KOPT-K1 (cell line): ENCODE results near the gene AUH.

Experiments used
- H3K27ac ChIP-seq: fragments of 200-600 bp; sonication (generic); 2 replicates; pipeline ENCODE4 v1.5.1; 2016; ENCODE audit warnings: antibody characterized with exemption, mild to moderate bottlenecking, low read depth, low read length; ENCODE audit not compliant: poor library complexity, severe bottlenecking
- H3K36me3 ChIP-seq: fragments of 200-600 bp; sonication (generic); 2 replicates; pipeline ENCODE4 v1.5.1; 2017; ENCODE audit warnings: antibody characterized with exemption, mild to moderate bottlenecking, low read length, moderate library complexity; ENCODE audit not compliant: insufficient read depth
- H3K9me3 ChIP-seq: fragments of 200-600 bp; sonication (generic); 2 replicates; pipeline ENCODE4 v1.5.1; 2017; ENCODE audit warnings: antibody characterized with exemption, low read length, mild to moderate bottlenecking; ENCODE audit not compliant: insufficient read depth, poor library complexity, severe bottlenecking

Gene AUH

GRCh38 chr9:91334053-91334452 lies 27.7 kb downstream of the AUH start:
- Histone ChIP-seq H3K27ac (no peak overlapping the region), H3K9me3 (no peaks in the 10 kb centered on the region)

GRCh38 chr9:91333551-91333950 lies 28.2 kb downstream of the AUH start:
- H3K9me3 ChIP-seq = peaks cover under 1% of the 10 kb centered on the region
- no peak overlapping the region for H3K27ac ChIP-seq
- no peaks in the 10 kb centered on the region for H3K36me3 ChIP-seq

More at GRCh38 chr9:91334053-91334452, 27.7 kb downstream of the AUH start:
- H3K36me3 ChIP-seq = no peaks in the 10 kb centered on the region

GRCh38 chr9:91332546-91333231 lies 29.0 kb downstream of the AUH start:
- Histone ChIP-seq H3K36me3 (peaks cover 7% of the 10 kb centered on the region; the same call in 1 of the 2 replicates), H3K27ac (no peak overlapping the region)

GRCh38 chr9:91331849-91332248 lies 29.9 kb downstream of the AUH start:
- Histone ChIP-seq H3K27ac (no peak overlapping the region), H3K36me3 (peaks cover 15% of the 10 kb centered on the region; the same call in 1 of the 2 replicates), H3K9me3 (peaks cover 17% of the 10 kb centered on the region)

More at GRCh38 chr9:91332546-91333231, 29.0 kb downstream of the AUH start:
- H3K9me3 ChIP-seq = peaks cover 9% of the 10 kb centered on the region

- H3K27ac ChIP-seq = no peak overlapping the region
- peaks cover 19% of the 10 kb centered on the region for H3K9me3 ChIP-seq
- peaks cover 15% of the 10 kb centered on the region; the same call in 1 of the 2 replicates for H3K36me3 ChIP-seq
Measured at GRCh38 chr9:91328186-91328585, 33.5 kb downstream of the AUH start.

GRCh38 chr9:91321691-91322090 lies 40.0 kb downstream of the AUH start:
- no peaks in the 10 kb centered on the region for H3K36me3 ChIP-seq
- H3K27ac ChIP-seq = no peak overlapping the region
- H3K9me3 ChIP-seq = no peaks in the 10 kb centered on the region

GRCh38 chr9:91320299-91320698 lies 41.4 kb downstream of the AUH start:
- no peaks in the 10 kb centered on the region for H3K36me3 ChIP-seq
- no peaks in the 10 kb centered on the region for H3K9me3 ChIP-seq
- no peak overlapping the region for H3K27ac ChIP-seq

- Histone ChIP-seq H3K27ac (no peak overlapping the region), H3K9me3 (no peaks in the 10 kb centered on the region), H3K36me3 (no peaks in the 10 kb centered on the region)
Measured at GRCh38 chr9:91316093-91316492, 45.6 kb downstream of the AUH start.

- Histone ChIP-seq H3K27ac (no peak overlapping the region), H3K36me3 (no peaks in the 10 kb centered on the region), H3K9me3 (no peaks in the 10 kb centered on the region)
Measured at GRCh38 chr9:91315191-91315590, 46.5 kb downstream of the AUH start.

GRCh38 chr9:91312717-91313325 lies 48.9 kb downstream of the AUH start:
- Histone ChIP-seq H3K9me3 (no peaks in the 10 kb centered on the region), H3K36me3 (no peaks in the 10 kb centered on the region; the same call in 1 of the 2 replicates), H3K27ac (no peak overlapping the region)

- Histone ChIP-seq H3K9me3 (no peaks in the 10 kb centered on the region), H3K27ac (no peak overlapping the region), H3K36me3 (no peaks in the 10 kb centered on the region; the same call in 1 of the 2 replicates)
Measured at GRCh38 chr9:91310037-91310436, 51.7 kb downstream of the AUH start.

GRCh38 chr9:91308191-91308590 lies 53.5 kb downstream of the AUH start:
- H3K9me3 ChIP-seq = no peaks in the 10 kb centered on the region
- H3K36me3 ChIP-seq = no peaks in the 10 kb centered on the region; the same call in 1 of the 2 replicates
- no peak overlapping the region for H3K27ac ChIP-seq

- Histone ChIP-seq H3K27ac (no peak overlapping the region), H3K9me3 (no peaks in the 10 kb centered on the region), H3K36me3 (no peaks in the 10 kb centered on the region; the same call in 1 of the 2 replicates)
Measured at GRCh38 chr9:91307279-91307678, 54.4 kb downstream of the AUH start.

- no peaks in the 10 kb centered on the region for H3K9me3 ChIP-seq
- no peak overlapping the region for H3K27ac ChIP-seq
- H3K36me3 ChIP-seq = no peaks in the 10 kb centered on the region; the same call in 1 of the 2 replicates
Measured at GRCh38 chr9:91306296-91306630, 55.5 kb downstream of the AUH start.

- Histone ChIP-seq H3K27ac (no peak overlapping the region), H3K36me3 (no peaks in the 10 kb centered on the region; the same call in 1 of the 2 replicates), H3K9me3 (no peaks in the 10 kb centered on the region)
Measured at GRCh38 chr9:91305596-91306295, 56.0 kb downstream of the AUH start.
